Globus pallidus (tissue), 1 donor: Measurements from ENCODE around the gene CX3CL1.
"Not testable (repeated sequence)": the region's sequence is repeated elsewhere in the genome, so short reads cannot be mapped to it uniquely, and the experiment has no call there.

ENCODE experiments used
- DNase-seq: peaks from one replicate; pipeline ENCODE4 v3.0.0-alpha.2; 2015; ENCODE audit warnings: low spot score

The CX3CL1 gene

GRCh38 chr16:57372372-57373116 is at the start of gene CX3CL1:
Gene CX3CL1, plus strand, starts transcription at chr16:57372490. Its CDS starts 79 bp downstream, at chr16:57372569.
- DNase-seq, result peak; percentile 70

DNA sequence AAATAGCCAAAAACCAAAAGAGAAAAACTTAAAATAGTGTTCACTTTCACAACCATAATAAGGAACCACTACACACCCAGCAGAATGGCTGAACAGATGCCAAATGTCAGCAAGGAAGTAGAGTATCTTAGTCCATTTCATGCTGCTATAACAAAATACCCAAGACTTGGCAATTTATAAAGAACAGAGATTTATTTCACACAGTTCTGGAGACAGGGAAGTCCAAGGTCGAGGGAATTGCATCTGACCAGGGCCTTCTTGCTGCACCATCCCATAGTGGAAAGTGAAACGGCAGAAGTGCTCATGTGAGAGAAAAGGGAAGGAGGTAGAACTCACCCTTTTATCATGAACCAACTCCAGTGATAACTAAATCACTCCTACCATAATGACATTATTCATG is 47.5 kb upstream of the CX3CL1 start:
- DNase-seq, result no peak

GRCh38 chr16:57325458-57325857 is 46.8 kb upstream of the CX3CL1 start:
- no peak for DNase-seq

DNA sequence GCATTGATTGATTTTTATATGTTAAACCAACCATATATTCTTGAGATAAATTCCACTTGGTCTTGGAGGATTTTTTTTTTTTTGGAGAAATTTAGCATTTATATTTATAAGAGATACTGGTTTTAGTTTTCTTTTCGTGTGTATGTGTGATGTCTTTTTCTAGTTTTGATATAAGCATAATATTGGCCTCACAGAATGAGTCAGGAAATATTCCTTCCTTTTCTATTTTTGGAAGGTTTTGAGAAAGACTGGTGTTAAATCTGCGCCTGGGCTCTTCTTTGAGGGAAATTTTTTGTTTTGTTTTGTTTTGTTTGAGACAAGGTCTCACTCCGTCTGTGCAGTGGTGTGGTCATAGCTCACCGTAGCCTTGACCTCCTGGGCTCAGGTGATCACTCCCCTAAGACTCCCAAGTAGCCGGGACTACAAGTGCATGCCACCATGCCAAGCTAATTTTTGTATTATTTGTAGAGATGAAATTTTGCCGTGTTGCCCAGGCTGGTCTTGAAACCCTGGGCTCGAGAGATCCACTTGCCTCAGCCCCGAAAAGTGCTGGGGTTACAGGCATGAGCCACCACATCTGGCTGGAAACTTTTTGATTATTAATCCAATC is 42.5 kb upstream of the CX3CL1 start:
- no peak for DNase-seq

- no peak for DNase-seq
These were observed 40.9 kb upstream of the CX3CL1 start for GRCh38 chr16:57331355-57331754.

- DNase-seq, result no peak
These were observed 38.9 kb upstream of the CX3CL1 start for GRCh38 chr16:57333402-57333801.

DNA sequence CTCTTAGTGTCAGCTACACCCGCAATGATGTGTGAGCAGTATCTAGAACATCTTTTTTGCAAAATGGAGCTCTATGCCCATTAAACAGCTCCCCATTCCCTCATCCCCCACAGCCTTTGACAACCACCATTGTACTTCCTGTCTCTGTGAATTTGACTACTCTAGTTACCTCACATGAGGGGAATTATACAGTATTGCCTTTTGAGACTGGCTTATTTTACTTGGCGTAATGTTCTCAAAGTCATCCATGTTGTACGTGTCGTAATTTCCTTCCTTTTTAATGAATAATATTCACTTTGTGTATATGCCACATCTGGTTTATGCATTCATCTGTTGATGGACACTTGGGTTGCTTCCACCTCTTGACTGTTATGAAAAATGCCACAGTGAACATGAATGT is 36.9 kb upstream of the CX3CL1 start:
- DNase-seq, result no peak

DNA sequence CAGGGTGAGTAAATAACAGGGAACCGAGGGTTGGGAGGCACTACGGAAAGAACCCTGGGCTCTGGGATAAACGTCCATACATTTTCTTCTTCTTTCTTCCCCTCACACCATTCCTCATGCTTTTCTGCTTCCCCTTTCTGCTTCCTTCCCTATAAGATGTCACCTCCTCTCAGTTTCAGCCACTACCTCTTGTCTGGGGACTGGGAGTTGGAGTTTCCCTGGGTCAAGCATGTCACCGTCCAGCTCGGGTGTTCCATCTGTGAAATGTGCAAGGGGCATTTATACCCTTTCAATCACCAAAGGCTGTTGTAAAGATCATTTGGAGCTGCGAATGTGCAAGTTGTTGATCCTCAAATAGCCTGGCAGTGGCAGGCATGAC is 31.2 kb upstream of the CX3CL1 start:
- DNase-seq, result peak; percentile 25

DNA sequence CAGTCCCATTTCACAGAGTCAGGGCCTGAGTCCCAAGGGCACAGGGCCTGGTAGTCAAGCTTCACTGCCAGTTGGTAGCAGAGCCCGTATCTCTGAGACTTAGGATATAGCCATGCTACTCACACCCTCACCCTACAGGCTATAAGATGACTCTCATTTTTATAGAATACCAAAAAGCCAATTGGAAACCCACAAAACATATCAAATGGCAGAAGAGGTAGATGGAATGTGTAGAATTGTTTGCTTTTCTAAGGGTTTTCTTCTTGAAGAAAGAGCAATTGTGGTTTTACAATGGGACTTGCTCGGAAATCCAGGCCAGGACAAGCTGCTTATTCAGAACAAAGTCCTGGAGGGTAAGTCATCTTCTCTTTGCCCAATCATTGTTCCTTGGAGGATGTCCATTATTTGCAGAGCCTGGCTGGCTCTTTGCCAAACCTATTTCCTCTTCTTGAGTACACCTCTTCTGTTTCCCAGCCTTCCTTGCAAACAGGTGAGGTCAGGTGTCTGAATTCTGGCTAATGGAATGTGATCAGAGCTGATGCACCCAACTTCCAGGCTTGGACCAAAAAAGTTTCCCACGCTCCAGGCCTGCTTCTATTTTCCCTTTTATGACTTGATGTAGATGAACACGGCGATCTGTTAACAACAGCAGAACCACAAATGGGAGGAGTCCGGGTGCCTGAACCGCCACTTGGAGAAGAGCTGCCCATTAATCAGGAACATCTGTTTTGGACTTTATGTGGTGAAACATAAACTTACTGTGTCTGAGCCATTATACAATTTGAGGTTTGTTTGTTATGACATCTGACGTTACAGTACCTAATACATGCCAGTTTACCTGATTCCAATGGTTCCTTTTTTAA is 30.6 kb upstream of the CX3CL1 start:
- no peak for DNase-seq

- DNase-seq, result not testable (repeated sequence)
These were observed 29.7 kb upstream of the CX3CL1 start for GRCh38 chr16:57342606-57343005.

DNA sequence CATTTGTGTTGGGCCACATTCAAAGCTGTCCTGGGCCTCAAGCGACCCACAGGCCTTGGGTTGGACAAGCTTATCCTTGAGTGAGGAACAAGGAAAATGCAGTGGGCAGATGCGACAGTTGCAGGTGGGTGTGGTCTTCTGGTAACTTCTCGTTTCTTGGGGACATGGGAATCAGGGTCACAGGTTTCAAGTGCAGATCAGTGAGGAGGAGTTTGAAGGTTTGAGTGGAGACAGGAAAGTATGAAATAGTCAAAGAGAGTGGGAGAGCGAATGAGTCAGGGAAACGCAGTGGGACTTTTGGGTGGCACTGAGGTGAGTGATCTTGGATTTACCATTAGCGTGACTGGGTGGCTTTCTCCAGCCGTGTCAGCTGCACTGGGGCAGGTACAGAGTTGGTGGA is 29.1 kb upstream of the CX3CL1 start:
- no peak for DNase-seq

- not testable (repeated sequence) for DNase-seq
These were observed 28.2 kb upstream of the CX3CL1 start for GRCh38 chr16:57344094-57344493.

GRCh38 chr16:57345021-57345420 is 27.3 kb upstream of the CX3CL1 start:
- no peak for DNase-seq

DNA sequence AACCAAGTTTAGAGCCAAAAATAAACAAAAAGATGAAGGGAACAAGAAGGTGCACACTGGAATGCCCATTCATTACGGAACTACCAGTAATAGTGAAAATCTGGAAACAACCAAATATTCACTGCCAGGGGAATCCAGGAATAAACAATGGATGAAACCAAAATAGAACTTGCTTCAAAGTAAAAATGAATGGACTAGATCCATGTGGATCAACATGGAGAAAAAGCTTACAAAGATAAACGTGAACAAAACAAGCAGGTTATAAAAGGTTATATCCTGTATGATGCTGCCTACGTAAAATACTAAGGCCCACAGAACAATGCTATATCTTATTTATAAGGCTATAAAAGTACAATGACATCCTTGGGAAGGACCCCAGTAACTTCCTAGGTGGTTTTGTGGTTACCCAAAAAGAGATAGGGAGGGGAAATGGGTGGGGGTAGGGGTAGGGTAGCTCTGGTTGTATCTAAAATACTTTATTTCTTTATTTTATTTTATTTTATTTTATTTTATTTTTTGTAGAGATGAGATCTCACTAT is 26.6 kb upstream of the CX3CL1 start:
- no peak for DNase-seq

DNA sequence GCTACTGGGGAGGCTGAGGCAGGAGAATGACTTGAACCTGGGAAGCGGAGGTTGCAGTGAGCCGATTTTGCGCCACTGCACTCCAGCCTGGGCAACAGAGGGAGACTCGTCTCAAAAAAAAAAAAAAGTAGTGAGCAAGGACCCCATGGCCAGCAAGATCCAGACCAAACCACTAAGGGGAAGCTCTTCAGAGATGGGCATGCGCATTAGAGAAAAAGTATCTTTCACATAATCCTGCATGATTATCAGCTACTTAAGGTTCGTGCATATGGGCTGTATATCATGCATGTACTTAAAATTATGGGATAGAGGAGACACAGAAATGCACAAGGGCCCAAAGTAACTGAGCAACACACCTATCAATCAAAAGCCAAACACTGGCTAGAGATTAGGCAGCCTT is 24.4 kb upstream of the CX3CL1 start:
- no peak for DNase-seq

- no peak for DNase-seq
These were observed 24.0 kb upstream of the CX3CL1 start for GRCh38 chr16:57348327-57348726.

DNA sequence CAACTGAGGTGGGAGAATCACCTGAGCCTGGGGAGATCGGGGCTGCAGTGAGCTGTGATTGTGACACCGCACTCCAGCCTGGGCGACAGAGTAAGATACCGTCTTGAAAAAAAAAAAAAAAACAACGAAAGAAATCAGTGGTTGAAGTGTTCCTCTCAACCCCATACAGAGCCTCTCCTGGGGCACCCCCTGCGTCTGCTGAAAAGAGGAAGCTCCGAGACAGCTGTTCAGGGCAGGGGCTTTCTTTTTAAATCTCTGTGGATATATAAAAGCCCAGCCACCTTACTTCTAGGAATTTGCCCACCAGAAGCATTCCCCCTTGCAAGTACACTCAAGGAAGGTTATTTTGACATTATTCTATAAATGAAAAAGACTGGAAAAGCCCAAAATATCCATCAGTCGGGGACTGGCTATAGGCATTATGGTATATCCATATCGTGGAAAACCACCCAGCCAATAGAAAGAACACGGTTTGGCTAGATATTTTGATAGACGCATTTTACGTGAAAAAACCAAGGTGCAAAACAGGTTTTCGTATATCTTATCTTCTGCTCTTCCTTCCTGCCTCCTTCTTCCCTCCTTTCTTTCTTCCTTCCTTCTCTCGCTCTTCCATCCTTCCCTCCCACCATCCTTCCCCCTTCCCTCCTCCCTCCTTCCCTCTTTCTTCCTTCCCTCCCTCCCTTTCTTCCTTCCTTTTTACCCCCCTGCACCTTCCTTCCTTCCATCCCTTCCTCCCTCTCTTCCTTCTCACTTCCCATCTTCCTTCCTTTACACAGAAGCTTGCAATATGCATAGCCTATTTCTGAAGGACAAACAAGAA is 22.9 kb upstream of the CX3CL1 start:
- DNase-seq, result no peak

DNA sequence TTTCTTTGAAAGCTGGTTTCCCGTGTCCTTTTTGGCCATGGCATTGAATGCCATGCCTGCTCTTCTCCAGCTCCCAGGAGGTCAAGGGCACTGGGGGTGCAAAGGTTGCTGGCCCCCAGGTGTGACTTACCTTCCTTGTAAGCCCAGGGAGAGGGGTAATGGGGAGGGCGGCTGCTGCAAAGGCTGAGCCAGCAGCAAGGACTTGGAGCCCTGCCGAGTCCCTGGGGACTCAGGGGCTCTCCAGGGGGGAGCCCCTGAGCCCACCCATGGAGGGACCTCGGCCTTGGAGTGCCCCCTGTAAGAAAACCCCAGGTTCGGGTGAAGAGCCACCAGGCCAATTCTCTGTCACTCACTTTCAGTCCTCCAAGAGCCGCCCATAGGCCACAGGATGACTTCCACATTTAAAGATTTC is 19.6 kb upstream of the CX3CL1 start:
- DNase-seq, result no peak

- DNase-seq, result no peak
These were observed 18.0 kb upstream of the CX3CL1 start for GRCh38 chr16:57354311-57354710.

DNA sequence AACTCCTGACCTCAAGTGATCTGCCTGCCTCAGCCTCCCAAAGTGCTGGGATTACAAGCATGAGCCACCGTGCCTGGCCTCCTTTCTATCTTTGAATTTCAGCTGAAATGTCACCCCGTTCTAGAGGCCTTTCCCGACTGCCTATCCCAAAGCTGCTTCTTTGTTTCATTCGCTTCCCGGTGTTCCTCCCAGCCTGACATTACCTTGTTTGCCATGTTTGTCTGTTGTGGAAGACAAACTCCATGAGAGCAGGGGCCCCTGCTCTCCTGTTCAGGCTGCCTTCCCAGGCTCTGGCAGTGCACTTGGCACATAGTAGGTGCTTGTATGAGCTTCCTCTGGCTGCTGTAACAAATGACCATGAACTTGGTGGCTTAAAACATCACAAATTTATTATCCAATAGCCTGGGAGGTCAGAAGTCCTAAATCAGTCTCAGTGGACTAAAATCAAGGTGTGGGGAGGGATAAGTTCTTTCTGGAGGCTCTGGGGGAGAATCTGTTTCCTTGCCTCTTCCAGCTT is 16.3 kb upstream of the CX3CL1 start:
- no peak for DNase-seq

DNA sequence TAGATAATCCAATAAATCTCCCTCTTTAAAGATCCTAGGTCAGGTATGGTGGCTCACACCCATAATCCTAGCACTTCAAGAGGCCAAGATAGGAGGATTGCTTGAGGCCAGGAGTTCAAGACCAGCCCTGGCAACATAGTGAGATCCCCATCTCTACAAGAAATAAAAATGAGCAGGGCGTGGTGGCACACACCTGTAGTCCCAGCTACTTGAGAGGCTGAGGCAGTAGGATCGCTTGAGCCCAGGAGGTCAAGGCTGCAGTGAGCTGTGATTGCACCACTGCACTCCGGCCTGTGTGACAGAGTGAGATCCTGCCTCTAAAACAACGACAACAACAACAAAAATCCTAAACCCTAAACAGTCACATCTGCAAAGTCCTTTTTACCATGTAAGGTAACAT is 15.7 kb upstream of the CX3CL1 start:
- no peak for DNase-seq
